Osteoblast (primary cell): ENCODE results near the gene TNIP3. TPM values are rescaled to one million over a fixed set of nuclear protein-coding genes. Genes with fewer than 3 reads are reported as not detected.
A peak's percentile ranks its signal among the peaks of the same experiment; 100 is the strongest.

Experiments used
- DNase-seq: peaks from one replicate; pipeline ENCODE4 v3.0.0; 2011; ENCODE audit warnings: low spot score, mixed read lengths; ENCODE audit not compliant: insufficient read length; ENCODE audit errors: missing footprints
- H2AFZ ChIP-seq: 2 replicates; pipeline ENCODE4 v1.6.0; 2011; ENCODE audit warnings: mild to moderate bottlenecking, low read length
- H3K27ac ChIP-seq: 2 replicates; pipeline ENCODE4 v1.5.1; 2011; ENCODE audit warnings: mild to moderate bottlenecking, low read depth, low read length, moderate library complexity
- H3K27me3 ChIP-seq: 2 replicates; pipeline ENCODE4 v1.6.0; 2012; ENCODE audit warnings: mild to moderate bottlenecking, control low read depth, inconsistent platforms, low read length, moderate library complexity; ENCODE audit not compliant: insufficient read depth
- H3K36me3 ChIP-seq: 2 replicates; pipeline ENCODE4 v1.5.1; 2011; ENCODE audit warnings: mild to moderate bottlenecking, low read length, control low read depth, moderate library complexity; ENCODE audit not compliant: insufficient read depth
- H3K4me1 ChIP-seq: 2 replicates; pipeline ENCODE4 v1.5.1; 2011; ENCODE audit warnings: mild to moderate bottlenecking, low read length, control low read depth, moderate library complexity; ENCODE audit not compliant: insufficient read depth
- H3K4me2 ChIP-seq: 2 replicates; pipeline ENCODE4 v1.6.0; 2011; ENCODE audit warnings: mild to moderate bottlenecking, low read length; ENCODE audit not compliant: insufficient read depth
- H3K4me3 ChIP-seq: fragments of 200-600 bp; sonication (generic); 3 replicates; pipeline ENCODE4 v1.5.1; 2012; ENCODE audit warnings: mild to moderate bottlenecking, low read length, inconsistent platforms; ENCODE audit not compliant: insufficient read depth
- H3K79me2 ChIP-seq: 2 replicates; pipeline ENCODE4 v1.6.0; 2012; ENCODE audit warnings: mild to moderate bottlenecking, low read length, control low read depth, inconsistent platforms; ENCODE audit not compliant: insufficient read depth
- H3K9me3 ChIP-seq: 2 replicates; pipeline ENCODE4 v1.5.1; 2011; ENCODE audit warnings: low read depth, low read length, control low read depth
- H4K20me1 ChIP-seq: 2 replicates; pipeline ENCODE4 v1.6.0; 2012; ENCODE audit warnings: mild to moderate bottlenecking, low read length, control low read depth; ENCODE audit not compliant: insufficient read depth
- CTCF ChIP-seq: IDR thresholded peaks from 2 replicates; pipeline ENCODE4 v1.5.1; 2011; ENCODE audit warnings: mild to moderate bottlenecking, low read depth, low read length, moderate library complexity; ENCODE audit errors: extremely low read depth
- total RNA-seq: library from RNA; depleted of rRNA; stranded (reverse); fragments of >200 nt; gene quantifications from 2 replicates; pipeline ENCODE4 v1.2.3, GENCODE V29; 2012

Gene TNIP3
- total RNA-seq, 1 donor: 0.72 TPM

GRCh38 chr4:121107507-121107906 is 56.6 kb downstream of the TNIP3 start:
- peaks cover 4% of the 10 kb centered on the region for H3K27me3 ChIP-seq
- H2AFZ ChIP-seq: no peak overlapping the region
- H3K79me2 ChIP-seq: no peaks in the 10 kb centered on the region
- no peaks in the 10 kb centered on the region for H3K36me3 ChIP-seq
- no peaks in the 10 kb centered on the region for H3K9me3 ChIP-seq
- no peak overlapping the region for H3K4me3 ChIP-seq
- no peak overlapping the region for H3K4me2 ChIP-seq
- no peaks in the 10 kb centered on the region for H3K4me1 ChIP-seq
- TF ChIP-seq CTCF: no peak
- H3K27ac ChIP-seq: no peak overlapping the region
- DNase-seq: no peak
- no peaks in the 10 kb centered on the region for H4K20me1 ChIP-seq

GRCh38 chr4:121100093-121100775 is 63.9 kb downstream of the TNIP3 start:
- H3K4me1 ChIP-seq: peaks cover 9% of the 10 kb centered on the region
- no peaks in the 10 kb centered on the region for H3K9me3 ChIP-seq
- no peak overlapping the region for H3K4me2 ChIP-seq
- no peak overlapping the region for H2AFZ ChIP-seq
- no peaks in the 10 kb centered on the region for H4K20me1 ChIP-seq
- no peak overlapping the region for H3K4me3 ChIP-seq
- H3K27me3 ChIP-seq: peaks cover 2% of the 10 kb centered on the region
- H3K27ac ChIP-seq: no peak overlapping the region
- H3K79me2 ChIP-seq: no peaks in the 10 kb centered on the region
- no peak for DNase-seq
- H3K36me3 ChIP-seq: no peaks in the 10 kb centered on the region
- TF ChIP-seq CTCF: no peak

- H4K20me1 ChIP-seq: no peaks in the 10 kb centered on the region
- peaks cover 9% of the 10 kb centered on the region for H3K4me1 ChIP-seq
- no peak for DNase-seq
- TF ChIP-seq CTCF: no peak
- H3K27me3 ChIP-seq: peaks cover 2% of the 10 kb centered on the region
- no peak overlapping the region for H3K4me3 ChIP-seq
- H3K36me3 ChIP-seq: no peaks in the 10 kb centered on the region
- no peaks in the 10 kb centered on the region for H3K9me3 ChIP-seq
- no peak overlapping the region for H3K4me2 ChIP-seq
- no peak overlapping the region for H3K27ac ChIP-seq
- no peaks in the 10 kb centered on the region for H3K79me2 ChIP-seq
- H2AFZ ChIP-seq: no peak overlapping the region
These were observed 65.9 kb downstream of the TNIP3 start for GRCh38 chr4:121098266-121098665.

- H3K27me3 ChIP-seq: no peaks in the 10 kb centered on the region
- H3K79me2 ChIP-seq: no peaks in the 10 kb centered on the region
- no peak for DNase-seq
- H3K36me3 ChIP-seq: no peaks in the 10 kb centered on the region
- no peak overlapping the region for H2AFZ ChIP-seq
- no peaks in the 10 kb centered on the region for H4K20me1 ChIP-seq
- TF ChIP-seq CTCF: peak; percentile 59
- H3K4me1 ChIP-seq: peaks cover 9% of the 10 kb centered on the region
- no peak overlapping the region for H3K4me2 ChIP-seq
- no peaks in the 10 kb centered on the region for H3K9me3 ChIP-seq
- no peak overlapping the region for H3K27ac ChIP-seq
- no peak overlapping the region for H3K4me3 ChIP-seq
These were observed 67.5 kb downstream of the TNIP3 start for GRCh38 chr4:121096629-121097028.
